HG03342 (cell line): Measurements from ENCODE around the gene RTL5.

Experiments
- ATAC-seq: cut with Tn5 transposase; IDR thresholded peaks from one replicate; pipeline ENCODE4 v1.9.1; 2021; ENCODE audit warnings: mild to moderate bottlenecking, moderate library complexity; ENCODE audit not compliant: unreplicated experiment

The RTL5 gene

DNA sequence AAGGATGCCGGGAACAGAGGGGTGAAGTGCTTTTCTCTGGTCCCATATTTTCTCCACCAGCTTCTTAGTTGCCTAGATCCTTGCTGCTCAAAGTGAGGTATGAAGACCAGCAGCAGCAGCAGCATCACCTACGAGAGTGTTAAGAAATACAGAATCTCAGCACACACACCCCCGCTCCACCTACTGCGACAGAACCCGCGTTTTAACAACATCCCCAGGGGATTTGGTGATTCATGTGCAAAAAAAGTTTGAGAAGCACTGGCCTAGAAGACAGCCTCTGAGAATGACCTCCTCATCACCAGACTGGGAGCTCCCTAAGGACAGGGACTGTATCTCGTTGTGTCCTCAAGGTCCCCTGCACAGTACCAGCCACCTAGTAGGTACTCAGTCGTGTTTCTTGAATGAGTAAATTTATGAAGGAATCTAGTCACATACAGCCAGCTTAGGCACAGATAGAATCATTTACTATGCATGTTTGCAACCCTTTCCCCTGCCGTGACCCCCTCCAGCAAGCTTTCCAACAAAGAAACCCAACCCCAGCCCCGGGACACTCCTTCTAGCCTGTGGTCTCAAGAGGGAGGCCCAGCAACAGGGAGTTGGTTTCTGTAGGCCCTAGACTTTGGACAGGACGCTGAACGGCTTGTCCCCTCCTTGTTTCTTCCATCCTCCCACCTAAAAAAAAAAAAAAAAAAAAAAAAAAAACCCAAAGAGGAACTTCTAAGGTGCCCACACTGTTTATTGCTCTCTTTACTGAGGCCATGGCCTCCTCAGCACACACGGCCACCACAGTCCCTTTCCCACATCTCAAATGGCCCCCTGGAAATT lies 21.5 kb downstream of the RTL5 start:
- ATAC-seq = no peak

DNA sequence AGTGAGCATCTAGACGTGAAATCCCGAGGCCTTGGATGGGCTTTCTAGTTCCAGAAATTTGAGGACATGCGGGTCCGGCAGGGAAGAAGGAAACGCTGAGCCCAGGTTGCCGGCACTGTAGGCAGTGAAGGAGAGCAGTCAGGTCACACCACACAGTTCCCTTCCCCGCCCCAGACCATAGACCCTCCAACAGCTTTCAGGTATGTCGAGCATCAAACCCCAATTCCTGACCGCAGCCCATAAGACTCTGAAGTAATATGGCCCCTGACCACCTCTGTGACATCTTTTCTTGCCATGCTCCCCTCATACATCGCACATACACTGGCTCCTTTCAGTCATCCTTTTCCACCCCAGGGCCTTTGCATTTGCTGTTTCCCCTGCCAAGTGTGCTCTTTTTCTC lies 23.0 kb downstream of the RTL5 start:
- no peak for ATAC-seq

DNA sequence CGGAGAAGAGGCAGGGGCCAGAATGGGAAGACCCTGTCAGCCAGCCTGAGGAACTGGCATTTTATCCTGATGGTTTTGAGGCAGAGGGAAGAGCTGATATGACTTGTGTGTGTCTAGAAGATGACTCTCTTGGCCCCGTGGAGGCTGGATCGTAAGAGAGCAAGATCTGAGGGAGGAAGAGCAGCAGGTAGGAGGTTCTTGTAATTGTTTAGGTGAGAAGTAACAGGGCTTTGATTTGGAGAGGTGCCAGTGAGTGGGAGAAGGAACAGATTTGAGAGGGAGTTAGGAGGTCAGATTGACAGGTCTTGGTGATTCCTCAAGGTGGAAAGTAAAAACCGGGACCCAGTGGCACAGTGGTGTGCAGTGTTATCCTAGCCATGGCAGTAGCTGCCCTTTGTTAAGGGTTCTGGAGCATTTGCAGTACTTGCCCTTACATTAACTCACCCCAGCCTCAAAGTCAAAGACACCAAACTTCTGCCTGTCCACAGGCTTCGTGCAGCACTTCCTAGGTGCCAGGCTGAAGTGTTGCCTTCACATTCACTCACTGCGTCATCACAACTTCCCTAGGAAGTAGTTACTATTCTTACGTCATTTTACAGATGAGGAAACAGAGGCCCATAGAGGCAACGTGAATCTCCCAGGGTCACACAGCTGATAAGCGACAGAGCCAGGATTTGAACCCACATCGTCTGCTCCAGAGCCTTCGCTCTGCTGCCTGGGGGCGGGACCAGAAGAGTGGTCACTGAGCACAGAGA lies 23.7 kb downstream of the RTL5 start:
- no peak for ATAC-seq

- ATAC-seq = no peak
Observed at GRCh38 chrX:72107320-72107719, 24.4 kb downstream of the RTL5 start.

DNA sequence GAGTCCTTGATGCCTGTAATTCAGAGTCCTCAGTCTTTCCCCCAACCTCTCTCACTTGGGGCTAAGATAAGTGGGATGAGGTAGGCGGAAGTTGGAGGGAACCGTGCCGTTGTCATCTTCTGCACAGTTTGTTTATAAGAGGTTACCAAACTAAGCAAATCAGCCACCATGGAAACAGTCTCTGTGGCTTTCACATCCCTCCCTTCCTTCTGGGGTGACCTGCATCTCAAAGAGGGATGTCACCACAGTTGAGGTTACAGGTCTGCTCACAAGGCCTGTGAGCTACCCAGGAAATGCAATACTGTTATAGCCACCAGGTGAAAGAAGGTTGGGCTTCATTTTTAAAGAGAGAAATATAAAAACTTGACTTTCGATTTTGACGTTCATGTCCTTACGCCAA lies 26.3 kb downstream of the RTL5 start:
- peak; percentile 63 for ATAC-seq

GRCh38 chrX:72102760-72103159 lies 29.0 kb downstream of the RTL5 start:
- ATAC-seq = no peak

DNA sequence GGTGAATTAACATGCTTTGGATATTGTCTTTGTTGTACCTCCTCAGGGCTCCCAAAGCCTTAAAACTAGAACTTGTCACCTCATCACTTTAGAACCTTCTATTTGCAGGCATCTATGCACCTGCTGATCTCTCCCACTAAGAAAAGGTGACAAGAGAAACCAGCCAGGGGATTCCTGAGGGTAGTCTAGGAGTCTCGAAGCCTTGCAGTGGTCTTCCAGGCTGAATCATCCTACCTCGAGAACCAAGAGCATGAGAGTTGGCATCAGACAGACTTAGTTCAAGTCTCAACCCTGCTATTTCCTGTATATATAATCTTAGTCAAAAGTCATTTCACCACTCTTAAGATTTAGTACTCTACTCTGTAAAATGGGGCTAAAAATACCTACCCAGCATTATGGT lies 29.6 kb downstream of the RTL5 start:
- no peak for ATAC-seq

GRCh38 chrX:72101597-72102037 lies 30.1 kb downstream of the RTL5 start:
- ATAC-seq = no peak

DNA sequence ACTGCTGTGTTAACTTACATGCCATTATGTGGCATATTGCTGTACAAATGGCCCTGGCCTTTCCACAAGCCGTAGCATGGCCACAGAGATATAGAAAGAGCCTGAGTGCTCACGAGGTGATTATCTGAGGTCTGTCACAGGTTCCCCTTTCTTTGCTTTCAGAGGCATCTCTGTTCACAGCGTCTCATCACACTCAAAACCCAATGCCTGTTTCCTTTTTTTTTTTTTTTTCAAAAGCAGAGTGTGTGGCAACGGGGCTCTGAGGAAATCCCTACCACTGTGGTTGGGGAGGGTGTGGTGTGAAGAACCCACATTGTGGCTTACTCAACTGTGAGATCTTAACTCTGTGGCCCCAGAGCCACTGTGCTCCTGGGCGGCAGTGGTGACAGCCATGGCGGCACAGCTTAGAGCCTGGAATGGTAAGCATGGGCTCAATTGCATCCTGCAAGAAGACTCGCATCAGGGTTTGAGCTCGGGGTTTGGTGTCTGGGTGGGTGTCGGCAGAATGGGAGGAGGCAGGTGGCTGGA lies 30.8 kb downstream of the RTL5 start:
- peak; percentile 66 for ATAC-seq

GRCh38 chrX:72100051-72100755 lies 31.5 kb downstream of the RTL5 start:
- peak; percentile 41 for ATAC-seq

DNA sequence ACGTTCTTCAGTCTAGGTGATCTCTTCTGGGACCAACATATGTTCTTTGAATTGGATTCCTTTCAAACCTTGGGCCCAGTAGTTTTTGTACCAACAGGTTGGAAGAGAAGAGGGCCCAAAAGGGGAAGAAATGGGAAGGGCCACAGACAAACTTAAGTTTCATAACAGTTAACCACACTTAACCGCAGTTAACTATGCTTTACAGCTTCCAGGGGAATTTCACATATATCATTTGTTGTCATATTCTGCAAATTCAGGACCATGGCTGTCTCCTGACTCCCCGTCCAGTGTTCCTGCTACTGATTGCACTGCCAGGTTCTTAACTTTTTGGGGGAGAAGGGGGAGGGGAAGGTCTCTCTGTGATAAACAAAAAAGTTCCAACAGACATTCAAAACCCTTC lies 34.6 kb downstream of the RTL5 start:
- ATAC-seq = no peak

DNA sequence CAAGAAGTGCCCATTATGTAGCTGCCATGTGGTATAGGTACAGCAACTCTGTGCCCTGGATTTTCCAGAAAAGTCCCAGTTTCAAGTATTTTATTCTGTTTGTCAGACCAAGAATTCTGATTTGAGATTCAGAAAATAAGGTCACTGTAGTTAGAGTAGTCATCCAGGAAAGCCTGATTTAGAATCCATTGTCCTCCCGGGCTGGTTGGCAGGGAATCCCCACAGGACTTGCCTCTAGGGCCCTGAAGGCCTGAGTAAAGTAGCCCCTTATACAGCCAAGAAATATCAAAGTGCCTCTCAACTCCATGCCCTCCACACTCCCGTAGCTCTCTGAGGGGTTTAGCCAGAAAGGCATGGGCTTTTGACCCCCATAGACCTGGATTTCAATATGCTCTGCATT lies 36.3 kb downstream of the RTL5 start:
- ATAC-seq = no peak

DNA sequence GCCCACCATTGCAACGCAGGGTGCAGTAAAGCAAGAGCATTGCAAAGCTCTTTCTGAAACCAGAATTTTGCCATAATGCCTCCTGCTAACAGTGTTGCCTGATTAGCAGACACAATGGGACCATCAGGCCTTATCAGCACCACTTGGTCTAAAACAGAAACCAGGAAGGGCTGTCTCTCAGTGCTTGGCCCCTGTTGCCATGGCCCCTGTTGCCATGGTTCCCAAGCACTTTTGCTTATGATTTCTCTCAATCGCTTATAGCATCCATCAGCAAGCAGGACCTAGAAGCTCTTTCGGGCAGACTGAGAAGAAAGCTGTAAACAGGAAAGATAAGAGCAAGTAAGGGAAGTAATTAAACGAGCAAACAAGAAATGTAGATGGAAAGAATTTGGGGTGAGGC lies 36.8 kb downstream of the RTL5 start:
- peak; percentile 98 for ATAC-seq

DNA sequence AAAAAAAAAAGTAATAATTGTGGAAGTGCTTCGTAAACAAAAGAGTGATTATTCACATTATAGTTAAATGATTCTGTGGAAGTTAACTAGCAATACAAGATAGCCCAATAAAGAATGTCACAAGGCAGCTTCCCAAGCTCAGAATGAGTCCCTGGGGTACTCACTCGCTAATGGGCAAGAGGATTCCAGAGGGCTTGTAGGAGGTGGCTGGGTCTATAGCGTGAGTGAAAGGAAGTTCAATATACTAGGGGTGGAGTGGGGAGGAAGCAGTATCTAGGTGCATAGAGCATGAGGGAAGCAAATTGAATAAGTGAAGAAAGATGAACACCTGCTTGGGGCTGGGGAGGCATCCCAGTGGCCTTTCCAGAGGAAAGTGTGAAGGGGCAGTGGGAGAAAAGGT lies 42.5 kb downstream of the RTL5 start:
- no peak for ATAC-seq

- no peak for ATAC-seq
Observed at GRCh38 chrX:72088761-72089160, 43.0 kb downstream of the RTL5 start.

DNA sequence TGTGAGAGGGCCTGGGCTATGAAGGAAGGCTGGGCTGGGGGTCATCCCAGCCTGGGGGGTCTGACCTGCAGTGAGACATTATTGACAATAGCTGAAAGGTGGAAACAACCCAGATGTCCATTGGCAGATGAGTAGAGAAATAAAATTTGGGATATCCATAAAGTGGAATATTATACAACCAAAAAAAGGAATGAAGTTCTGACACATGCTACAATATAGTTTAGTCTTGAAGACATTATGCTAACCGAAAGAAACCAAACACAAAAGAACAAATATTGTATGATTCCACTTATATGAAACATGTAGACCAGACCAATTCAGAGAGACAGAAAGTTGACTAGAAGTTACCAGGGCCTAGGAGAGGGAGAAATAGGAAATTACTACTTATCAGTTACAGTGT lies 44.7 kb downstream of the RTL5 start:
- no peak for ATAC-seq

DNA sequence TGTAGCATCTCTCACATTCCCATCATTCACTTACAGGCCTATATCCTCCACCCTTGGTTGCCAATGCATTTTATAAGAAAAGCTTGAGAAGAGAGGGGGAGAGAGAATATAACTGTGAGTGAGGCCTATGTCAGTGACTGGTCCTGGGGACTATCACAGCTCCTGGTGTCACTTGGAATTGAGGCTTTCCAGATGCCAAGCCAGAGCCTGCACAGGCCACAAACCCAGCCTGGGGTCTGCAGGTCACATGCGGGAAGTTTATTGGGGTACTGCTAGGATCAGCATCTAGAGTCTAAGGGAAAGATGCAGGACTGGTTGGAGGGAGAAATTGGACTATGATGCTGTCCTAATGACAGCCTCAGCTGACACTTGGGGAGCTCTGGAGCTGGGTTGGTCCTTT lies 47.6 kb downstream of the RTL5 start:
- ATAC-seq = no peak

- ATAC-seq = no peak
Observed at GRCh38 chrX:72083291-72083690, 48.4 kb downstream of the RTL5 start.

DNA sequence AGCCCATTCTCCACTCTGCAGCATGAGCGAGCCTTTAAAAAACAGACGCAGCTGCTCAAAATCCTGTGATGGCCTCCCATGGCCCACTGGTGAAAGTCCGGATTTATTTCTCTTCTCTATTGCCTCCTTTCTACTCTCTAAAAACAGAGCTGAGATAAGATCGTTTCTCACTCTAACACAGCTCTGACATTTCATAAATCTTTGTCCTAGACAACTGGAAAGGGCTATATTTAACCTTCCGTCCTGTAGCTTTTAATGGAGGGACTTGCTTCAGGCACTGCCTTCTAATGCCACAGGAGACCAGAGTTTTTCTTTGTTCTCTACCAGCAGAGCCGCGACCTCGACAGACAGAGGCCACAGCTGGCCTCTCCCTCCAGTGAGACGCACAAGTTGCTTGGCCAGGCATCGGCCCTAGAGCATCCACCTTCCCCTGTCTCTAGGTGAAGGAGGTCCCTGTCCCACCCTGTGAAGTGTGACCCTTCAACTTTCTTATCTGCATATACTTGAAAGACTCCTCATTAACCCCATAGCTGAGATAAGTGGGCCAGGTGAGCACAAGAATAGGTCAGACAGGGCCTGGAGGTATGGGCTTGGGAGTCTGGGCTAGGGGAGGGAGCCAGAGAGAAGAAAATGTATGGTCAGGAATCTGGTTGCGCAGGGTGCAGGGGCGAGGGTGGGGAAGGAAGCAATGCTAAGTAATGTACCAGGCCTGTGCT lies 50.0 kb downstream of the RTL5 start:
- no peak for ATAC-seq

DNA sequence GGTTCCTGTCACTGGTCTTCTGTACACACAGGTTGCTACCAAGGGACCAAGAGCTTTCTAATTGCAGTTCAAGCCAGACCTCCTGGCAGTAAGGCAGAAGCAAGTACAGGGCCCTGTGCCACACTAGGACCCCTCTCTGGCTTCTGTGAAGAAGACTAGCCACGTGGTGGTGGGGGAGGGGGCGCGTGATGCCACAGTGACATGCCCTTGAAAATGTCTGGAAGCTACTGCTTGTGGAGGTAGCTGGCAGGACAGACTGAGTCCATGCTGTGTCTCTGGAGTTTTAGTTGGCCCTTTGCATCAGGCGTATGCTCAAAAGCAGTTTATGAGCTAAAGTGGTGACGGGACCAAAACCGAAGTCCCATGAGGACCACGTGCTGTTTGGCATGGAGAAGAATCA lies 50.9 kb downstream of the RTL5 start:
- no peak for ATAC-seq

DNA sequence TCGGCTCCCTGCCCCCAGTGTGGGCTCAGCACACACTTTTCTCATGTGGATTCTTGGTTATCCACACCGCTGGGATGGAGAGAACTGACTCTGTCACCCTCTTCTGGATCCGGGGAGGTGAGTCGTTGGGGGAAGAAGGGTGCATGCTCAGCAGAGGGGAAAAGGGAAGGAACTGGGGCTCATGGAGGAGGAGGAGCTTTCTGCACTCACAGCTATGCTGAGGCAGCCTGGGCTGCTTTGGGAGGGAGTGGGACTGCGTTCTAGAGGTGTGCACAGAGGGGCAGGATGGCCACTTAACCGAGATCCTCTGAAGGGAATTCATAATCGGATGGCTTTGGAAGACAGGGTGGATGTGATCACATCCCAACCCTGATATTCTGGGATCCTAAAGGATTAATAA lies 51.6 kb downstream of the RTL5 start:
- ATAC-seq = no peak
